ENCODE measurements around the gene ENTPD2.

ENTPD2 gene

GRCh38 chr9:137002646-137003041 lies 51.2 kb downstream of the ENTPD2 start:
- Mint-ChIP-seq H3K27ac (no peak overlapping the region), H3K4me3 (no peak overlapping the region), H3K4me1 (ENCODE audit: low read depth) (peaks cover 21% of the 10 kb centered on the region), H3K27me3 (no peaks in the 10 kb centered on the region), H3K9me3 (ENCODE audit: low read depth) (no peaks in the 10 kb centered on the region), H3K36me3 (no peaks in the 10 kb centered on the region)

- no peak overlapping the region for H3K4me3 Mint-ChIP-seq
- peaks cover 24% of the 10 kb centered on the region for H3K4me1 Mint-ChIP-seq (ENCODE audit: low read depth)
- H3K36me3 Mint-ChIP-seq: no peaks in the 10 kb centered on the region
- no peaks in the 10 kb centered on the region for H3K9me3 Mint-ChIP-seq (ENCODE audit: low read depth)
- H3K27ac Mint-ChIP-seq: no peak overlapping the region
- H3K27me3 Mint-ChIP-seq: no peaks in the 10 kb centered on the region
Observed at GRCh38 chr9:137001857-137002645, 51.8 kb downstream of the ENTPD2 start.

- Mint-ChIP-seq H3K4me3 (peak overlapping the region; percentile 12), H3K4me1 (ENCODE audit: low read depth) (peaks cover 25% of the 10 kb centered on the region), H3K36me3 (no peaks in the 10 kb centered on the region), H3K27ac (peak overlapping the region; percentile 17), H3K27me3 (no peaks in the 10 kb centered on the region), H3K9me3 (ENCODE audit: low read depth) (no peaks in the 10 kb centered on the region)
Observed at GRCh38 chr9:137000177-137000930, 53.5 kb downstream of the ENTPD2 start.
